ENCODE measurements around the gene NAALADL2. TPM values are rescaled to one million over a fixed set of nuclear protein-coding genes. Genes with fewer than 3 reads are reported as not detected.

NAALADL2 gene
- total RNA-seq, 1 donor from 2014 or later, result 9.9 TPM

DNA sequence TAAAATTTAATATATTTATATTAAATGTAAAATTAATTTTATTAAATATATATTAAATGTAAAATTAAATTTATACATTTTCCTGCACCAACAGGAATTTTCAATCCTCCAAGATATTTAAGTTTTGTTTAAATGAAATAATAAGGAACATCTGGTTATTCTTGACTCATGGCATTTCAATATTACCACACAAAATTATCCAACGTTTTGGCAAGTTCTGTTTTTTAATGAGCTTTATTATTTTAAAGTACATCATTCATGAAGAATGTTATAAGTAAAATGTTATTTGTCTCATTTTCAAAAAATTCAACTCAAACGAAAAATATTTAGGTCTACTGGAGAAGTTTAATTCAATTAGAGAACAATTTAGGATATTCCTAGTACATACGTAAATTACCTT, 811.4 kb downstream of the NAALADL2 start:
- TF ChIP-seq, protein P1, sequence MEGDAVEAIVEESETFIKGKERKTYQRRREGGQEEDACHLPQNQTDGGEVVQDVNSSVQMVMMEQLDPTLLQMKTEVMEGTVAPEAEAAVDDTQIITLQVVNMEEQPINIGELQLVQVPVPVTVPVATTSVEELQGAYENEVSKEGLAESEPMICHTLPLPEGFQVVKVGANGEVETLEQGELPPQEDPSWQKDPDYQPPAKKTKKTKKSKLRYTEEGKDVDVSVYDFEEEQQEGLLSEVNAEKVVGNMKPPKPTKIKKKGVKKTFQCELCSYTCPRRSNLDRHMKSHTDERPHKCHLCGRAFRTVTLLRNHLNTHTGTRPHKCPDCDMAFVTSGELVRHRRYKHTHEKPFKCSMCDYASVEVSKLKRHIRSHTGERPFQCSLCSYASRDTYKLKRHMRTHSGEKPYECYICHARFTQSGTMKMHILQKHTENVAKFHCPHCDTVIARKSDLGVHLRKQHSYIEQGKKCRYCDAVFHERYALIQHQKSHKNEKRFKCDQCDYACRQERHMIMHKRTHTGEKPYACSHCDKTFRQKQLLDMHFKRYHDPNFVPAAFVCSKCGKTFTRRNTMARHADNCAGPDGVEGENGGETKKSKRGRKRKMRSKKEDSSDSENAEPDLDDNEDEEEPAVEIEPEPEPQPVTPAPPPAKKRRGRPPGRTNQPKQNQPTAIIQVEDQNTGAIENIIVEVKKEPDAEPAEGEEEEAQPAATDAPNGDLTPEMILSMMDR (conservative IDR thresholded peaks at IDR 0.05), result no peak
- no peak overlapping the region for H3K27ac Mint-ChIP-seq
- H3K36me3 Mint-ChIP-seq, result no peaks in the 10 kb centered on the region
- peaks cover 2% of the 10 kb centered on the region for H3K27me3 Mint-ChIP-seq
- DNase-seq (ENCODE audit: extremely low spot score, unreplicated experiment), result no peak
- no peak overlapping the region for H3K4me3 Mint-ChIP-seq
- H3K4me1 Mint-ChIP-seq (ENCODE audit: unreplicated experiment), result no peaks in the 10 kb centered on the region
- no peaks in the 10 kb centered on the region for H3K9me3 Mint-ChIP-seq

DNA sequence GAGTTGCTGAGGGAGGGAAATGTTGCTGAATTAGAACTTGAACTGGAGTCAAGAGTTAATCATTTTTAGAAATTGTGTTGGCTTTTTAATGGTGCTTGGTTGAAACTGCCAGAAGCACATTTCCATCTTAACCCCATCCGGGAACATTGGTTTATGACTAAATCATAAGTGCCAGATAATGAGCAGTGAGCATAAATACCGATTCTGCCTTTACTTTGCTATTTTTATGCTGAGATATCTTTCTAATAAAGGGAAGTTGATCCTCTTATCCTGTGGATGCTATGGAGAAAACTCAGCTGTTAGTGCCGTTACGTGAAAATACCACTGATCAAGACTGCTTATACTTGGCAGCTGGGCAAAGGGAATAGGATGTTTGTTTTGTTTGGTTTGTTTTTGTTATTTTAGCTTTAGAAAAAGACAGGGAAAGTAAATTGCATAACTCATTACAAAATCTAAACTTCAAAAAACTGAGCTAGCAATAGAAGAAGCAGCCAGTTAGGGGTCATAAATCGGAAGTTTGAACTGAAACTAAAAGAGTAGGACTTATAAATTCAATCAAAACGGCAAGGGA, 813.1 kb downstream of the NAALADL2 start:
- Mint-ChIP-seq H3K4me3 (no peak overlapping the region), H3K36me3 (no peaks in the 10 kb centered on the region), H3K27ac (no peak overlapping the region), H3K27me3 (peaks cover 2% of the 10 kb centered on the region), H3K4me1 (ENCODE audit: unreplicated experiment) (no peaks in the 10 kb centered on the region), H3K9me3 (no peaks in the 10 kb centered on the region)
- TF ChIP-seq, protein P1 (conservative IDR thresholded peaks at IDR 0.05), result no peak
- DNase-seq (ENCODE audit: extremely low spot score, unreplicated experiment), result no peak

DNA sequence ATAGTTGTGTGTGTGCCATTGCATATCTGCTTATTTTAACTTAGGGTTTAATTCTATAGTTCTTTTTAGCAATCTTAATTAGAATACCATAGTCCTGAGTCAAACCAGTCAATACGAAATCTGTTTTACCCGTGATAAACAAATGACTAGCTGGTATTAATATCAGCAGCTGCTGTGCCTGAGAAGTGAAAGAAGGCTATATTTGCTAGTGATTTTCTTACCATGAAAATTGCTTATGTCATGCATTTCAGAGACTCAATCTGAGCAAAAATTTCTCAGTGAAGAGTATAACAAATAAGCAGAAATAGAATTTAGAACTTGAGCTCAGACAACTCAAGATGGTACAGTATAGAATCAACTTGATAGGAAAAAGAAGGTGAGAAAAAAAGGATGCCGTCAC, 820.4 kb downstream of the NAALADL2 start:
- H3K4me1 Mint-ChIP-seq (ENCODE audit: unreplicated experiment), result no peaks in the 10 kb centered on the region
- no peak for DNase-seq (ENCODE audit: extremely low spot score, unreplicated experiment)
- H3K4me3 Mint-ChIP-seq, result no peak overlapping the region
- TF ChIP-seq, protein P1 (conservative IDR thresholded peaks at IDR 0.05), result no peak
- H3K27ac Mint-ChIP-seq, result no peak overlapping the region
- H3K9me3 Mint-ChIP-seq, result peaks cover 5% of the 10 kb centered on the region
- peaks cover 3% of the 10 kb centered on the region for H3K36me3 Mint-ChIP-seq
- H3K27me3 Mint-ChIP-seq, result no peaks in the 10 kb centered on the region

DNA sequence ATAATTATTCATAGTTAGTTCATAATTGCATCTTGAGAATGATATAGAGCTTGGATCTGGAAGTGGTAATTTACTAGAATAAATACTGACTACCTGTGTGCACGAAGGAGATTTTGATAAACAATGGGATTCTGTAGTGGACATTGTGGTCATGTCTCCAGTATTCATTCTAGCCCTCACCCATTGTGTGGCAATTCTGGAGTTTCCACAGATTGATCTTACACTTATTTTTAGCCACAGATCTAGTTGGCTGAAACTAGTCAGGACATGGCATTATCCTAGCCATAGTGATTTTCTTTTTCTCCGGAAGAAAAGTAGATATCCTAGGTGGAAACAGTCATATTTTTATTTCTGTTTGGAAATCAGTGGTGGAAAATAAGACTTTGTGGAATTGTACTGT, 833.1 kb downstream of the NAALADL2 start:
- Mint-ChIP-seq H3K9me3 (no peaks in the 10 kb centered on the region), H3K4me1 (ENCODE audit: unreplicated experiment) (no peaks in the 10 kb centered on the region), H3K4me3 (no peak overlapping the region), H3K27ac (no peak overlapping the region), H3K27me3 (no peaks in the 10 kb centered on the region), H3K36me3 (no peaks in the 10 kb centered on the region)
- DNase-seq (ENCODE audit: extremely low spot score, unreplicated experiment), result no peak
- TF ChIP-seq, protein P1 (conservative IDR thresholded peaks at IDR 0.05), result no peak

DNA sequence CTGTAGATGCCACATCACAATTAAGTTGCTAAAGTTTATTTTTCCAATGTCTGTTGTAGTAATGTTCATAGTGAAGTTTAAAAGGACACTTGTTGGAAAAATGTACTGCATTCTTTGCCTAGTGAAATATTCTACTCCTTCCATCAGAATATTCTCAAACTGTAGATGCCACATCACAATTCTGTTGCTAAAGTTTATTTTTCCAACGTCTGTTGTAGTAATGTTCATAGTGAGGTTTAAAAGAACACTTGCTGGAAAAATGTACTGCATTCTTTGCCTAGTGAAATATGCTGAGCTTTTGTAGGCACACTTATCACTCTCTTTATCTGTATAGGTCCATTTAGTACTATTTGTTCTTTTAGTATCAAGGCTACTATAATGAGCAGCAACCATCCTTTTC, 836.1 kb downstream of the NAALADL2 start:
- H3K27me3 Mint-ChIP-seq, result no peaks in the 10 kb centered on the region
- TF ChIP-seq, protein P1 (conservative IDR thresholded peaks at IDR 0.05), result no peak
- no peaks in the 10 kb centered on the region for H3K9me3 Mint-ChIP-seq
- H3K4me1 Mint-ChIP-seq (ENCODE audit: unreplicated experiment), result no peaks in the 10 kb centered on the region
- no peak overlapping the region for H3K4me3 Mint-ChIP-seq
- H3K27ac Mint-ChIP-seq, result no peak overlapping the region
- DNase-seq (ENCODE audit: extremely low spot score, unreplicated experiment), result no peak
- H3K36me3 Mint-ChIP-seq, result no peaks in the 10 kb centered on the region

DNA sequence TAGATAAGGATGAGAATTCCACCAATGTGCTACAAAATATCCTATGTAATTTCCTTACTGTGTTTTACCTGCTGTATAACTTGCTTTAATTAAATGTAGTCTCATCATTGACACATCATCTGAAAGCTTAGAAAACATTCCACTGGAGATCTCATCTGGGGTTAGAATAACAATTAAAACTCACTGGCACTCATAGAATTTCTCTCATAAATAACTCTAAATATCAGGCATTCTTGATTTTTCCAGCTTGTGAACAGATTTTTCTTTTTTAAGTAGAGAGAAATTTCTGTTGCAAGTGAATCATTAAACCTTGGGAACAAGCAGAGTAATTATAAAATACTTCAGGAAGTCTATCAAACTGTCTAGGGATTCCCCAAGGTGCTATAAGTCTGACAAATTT, 843.8 kb downstream of the NAALADL2 start:
- no peak overlapping the region for H3K27ac Mint-ChIP-seq
- H3K4me1 Mint-ChIP-seq (ENCODE audit: unreplicated experiment), result no peaks in the 10 kb centered on the region
- no peak for DNase-seq (ENCODE audit: extremely low spot score, unreplicated experiment)
- H3K36me3 Mint-ChIP-seq, result no peaks in the 10 kb centered on the region
- H3K9me3 Mint-ChIP-seq, result peaks cover 3% of the 10 kb centered on the region
- H3K27me3 Mint-ChIP-seq, result no peaks in the 10 kb centered on the region
- TF ChIP-seq, protein P1 (conservative IDR thresholded peaks at IDR 0.05), result no peak
- H3K4me3 Mint-ChIP-seq, result no peak overlapping the region

All from type B pancreatic cell (in vitro differentiated cells).